Neural cell (in vitro differentiated cells): ENCODE data around the gene THAP7. TPM values are rescaled to one million over a fixed set of nuclear protein-coding genes. Genes with fewer than 3 reads are reported as not detected.
"Not testable (repeated sequence)": the region's sequence is repeated elsewhere in the genome, so short reads cannot be mapped to it uniquely, and the experiment has no call there.

Experiments used
- H2AFZ ChIP-seq: fragments of 200-600, 300-800 bp; sonication (generic), shearing (Covaris generic); 2 replicates; pipeline ENCODE4 v1.6.0; 2014; ENCODE audit warnings: low read depth, mild to moderate bottlenecking, antibody characterized with exemption, low read length, moderate library complexity
- H3F3A ChIP-seq: fragments of 200-600 bp; shearing (Covaris generic); 2 replicates; pipeline ENCODE4 v1.6.1; 2016; ENCODE audit warnings: mild to moderate bottlenecking, moderate library complexity, mixed read lengths, antibody characterized with exemption, low read length; ENCODE audit not compliant: insufficient read depth, poor library complexity, severe bottlenecking
- H3K27ac ChIP-seq: fragments of 200-600, 300-800 bp; sonication (generic), shearing (Covaris generic); 2 replicates; pipeline ENCODE4 v1.5.1; 2014; ENCODE audit warnings: mild to moderate bottlenecking, low read length, moderate library complexity
- H3K27me3 ChIP-seq: fragments of 300-800, 200-600 bp; sonication (generic), shearing (Covaris generic); 2 replicates; pipeline ENCODE4 v1.6.0; 2014; ENCODE audit warnings: mild to moderate bottlenecking, low read depth, low read length, moderate library complexity; ENCODE audit not compliant: insufficient read depth
- H3K36me3 ChIP-seq: fragments of 300-800, 200-600 bp; sonication (generic), shearing (Covaris generic); 2 replicates; pipeline ENCODE4 v1.5.1; 2014; ENCODE audit warnings: mild to moderate bottlenecking, antibody characterized with exemption, low read length, moderate library complexity; ENCODE audit not compliant: insufficient read depth
- H3K4me2 ChIP-seq: fragments of 300-800, 200-600 bp; sonication (generic), shearing (Covaris generic); 2 replicates; pipeline ENCODE4 v1.6.0; 2014; ENCODE audit warnings: mild to moderate bottlenecking, low read length
- H3K4me3 ChIP-seq: fragments of 300-800, 200-600 bp; sonication (generic), shearing (Covaris generic); 2 replicates; pipeline ENCODE4 v1.5.1; 2014; ENCODE audit warnings: mild to moderate bottlenecking, low read length, moderate library complexity
- H3K79me2 ChIP-seq: fragments of 200-600 bp; shearing (Covaris generic); replicated peaks from 2 replicates; pipeline ENCODE4 v1.6.0; 2014; ENCODE audit warnings: mild to moderate bottlenecking, low read length, moderate library complexity; ENCODE audit not compliant: insufficient read depth
- H3K9ac ChIP-seq: fragments of 300-800, 200-600 bp; sonication (generic), shearing (Covaris generic); 2 replicates; pipeline ENCODE4 v1.6.1; 2016; ENCODE audit warnings: mild to moderate bottlenecking, low read length, mixed read lengths
- H3K9me2 ChIP-seq: fragments of 200-600 bp; shearing (Covaris generic); 2 replicates; pipeline ENCODE4 v1.6.1; 2016; ENCODE audit warnings: mild to moderate bottlenecking, low read length, mixed read lengths; ENCODE audit not compliant: insufficient read depth
- H3K9me3 ChIP-seq: fragments of 200-600, 300-800 bp; sonication (generic), shearing (Covaris generic); 2 replicates; pipeline ENCODE4 v1.6.1; 2016; ENCODE audit warnings: mild to moderate bottlenecking, mixed run types, low read length, moderate library complexity, mixed read lengths
- H4K20me1 ChIP-seq: fragments of 200-600 bp; shearing (Covaris generic); 2 replicates; pipeline ENCODE4 v1.6.1; 2016; ENCODE audit warnings: mild to moderate bottlenecking, mixed run types; ENCODE audit not compliant: insufficient read depth
- EP300 ChIP-seq: fragments of 450-650 bp; conservative IDR thresholded peaks from 2 replicates; pipeline ENCODE4 v1.6.1; 2014; ENCODE audit warnings: antibody characterized with exemption, mild to moderate bottlenecking, moderate library complexity; ENCODE audit not compliant: poor library complexity, severe bottlenecking
- EZH2 ChIP-seq: fragments of 200-600, 300-800 bp; shearing (Covaris generic), sonication (generic); IDR thresholded peaks from 2 replicates; pipeline ENCODE4 v1.6.1; 2014; ENCODE audit warnings: antibody characterized with exemption, low read length, borderline replicate concordance, mild to moderate bottlenecking; ENCODE audit not compliant: insufficient read depth, poor library complexity, severe bottlenecking
- MXI1 ChIP-seq: fragments of 450-650 bp; conservative IDR thresholded peaks from 2 replicates; pipeline ENCODE4 v1.6.1; 2014; ENCODE audit warnings: antibody characterized with exemption, mild to moderate bottlenecking; ENCODE audit not compliant: poor library complexity, severe bottlenecking
- POLR2AphosphoS5 ChIP-seq: IDR thresholded peaks from 2 replicates; pipeline ENCODE4 v1.6.1; 2012
- RAD21 ChIP-seq: fragments of 450-650 bp; conservative IDR thresholded peaks from 2 replicates; pipeline ENCODE4 v1.6.1; 2014; ENCODE audit warnings: antibody characterized with exemption, mild to moderate bottlenecking, moderate library complexity
- SMC3 ChIP-seq: fragments of 450-650 bp; conservative IDR thresholded peaks from 2 replicates; pipeline ENCODE4 v1.6.1; 2014; ENCODE audit warnings: antibody characterized with exemption, mild to moderate bottlenecking, moderate library complexity; ENCODE audit not compliant: poor library complexity
- TAF1 ChIP-seq: IDR thresholded peaks from 2 replicates; pipeline ENCODE4 v1.6.1; 2012; ENCODE audit warnings: low read depth
- polyA plus RNA-seq: library from polyadenylated mRNA; depleted of rRNA; stranded (reverse); fragments of >200 nt; gene quantifications from 2 replicates; pipeline ENCODE4 v1.2.3, GENCODE V29; 2014
- TF ChIP-seq, protein P1 (sequence below): fragments of 450-650 bp; IDR thresholded peaks from 2 replicates; pipeline ENCODE4 v1.5.1; 2014; ENCODE audit warnings: antibody characterized with exemption, mild to moderate bottlenecking, moderate library complexity; ENCODE audit not compliant: poor library complexity, severe bottlenecking
- TF ChIP-seq, protein P2 (sequence below): IDR thresholded peaks from 2 replicates; pipeline ENCODE4 v1.6.1; 2012; ENCODE audit warnings: borderline replicate concordance

The THAP7 gene
- polyA plus RNA-seq, 1 donor from 2014 or later: 28.7 TPM

DNA sequence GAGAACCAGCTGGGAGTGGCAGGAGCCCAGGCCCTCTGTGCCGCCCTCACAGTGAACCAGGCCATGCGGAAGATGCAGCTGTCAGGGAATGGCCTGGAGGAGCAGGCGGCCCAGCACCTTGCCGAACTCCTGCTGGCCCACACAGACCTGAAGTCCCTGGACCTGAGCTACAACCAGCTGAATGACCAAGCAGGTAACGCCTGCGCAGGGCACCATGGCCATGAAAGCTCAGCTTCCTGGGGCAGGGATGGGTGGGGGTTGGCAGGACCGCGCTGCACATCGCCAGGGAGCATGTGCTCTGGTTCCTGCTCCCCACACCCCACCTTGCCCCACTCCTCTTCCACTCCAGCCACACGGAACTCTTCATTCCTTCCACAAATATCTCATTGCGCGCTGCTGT lies 47.0 kb upstream of the THAP7 start:
- H3K9ac ChIP-seq: not testable (repeated sequence)

DNA sequence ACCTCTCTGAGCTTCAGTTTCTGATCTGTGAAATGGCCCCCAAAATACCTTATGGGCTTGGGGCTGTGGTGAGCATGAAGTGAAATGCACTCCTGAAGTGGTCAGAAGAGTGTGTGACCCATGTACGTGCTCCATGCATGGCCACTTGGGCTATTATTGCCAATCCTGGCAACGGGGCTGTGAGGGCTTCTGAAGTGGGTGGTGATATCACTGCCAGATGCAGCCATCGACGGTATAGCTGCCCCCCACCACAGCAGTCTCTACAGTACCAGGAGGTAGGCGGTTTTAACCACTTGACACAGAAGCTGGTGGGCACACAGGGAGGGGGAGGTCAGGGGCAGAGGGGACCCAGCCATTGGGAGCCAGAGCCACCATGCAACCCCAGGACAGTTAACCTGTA lies 46.5 kb upstream of the THAP7 start:
- not testable (repeated sequence) for H3K36me3 ChIP-seq, H3F3A ChIP-seq, H3K4me2 ChIP-seq, H3K9ac ChIP-seq, H2AFZ ChIP-seq, H3K79me2 ChIP-seq, H3K27me3 ChIP-seq, H3K27ac ChIP-seq, H3K4me3 ChIP-seq, H4K20me1 ChIP-seq, H3K9me2 ChIP-seq, H3K9me3 ChIP-seq

More for the DNA sequence above, 47.0 kb upstream of the THAP7 start:
- not testable (repeated sequence) for H3K27me3 ChIP-seq, H3K79me2 ChIP-seq, H3K9me2 ChIP-seq, H2AFZ ChIP-seq, H3K9me3 ChIP-seq, H4K20me1 ChIP-seq, H3K4me3 ChIP-seq, H3K36me3 ChIP-seq, H3K27ac ChIP-seq, H3K4me2 ChIP-seq, H3F3A ChIP-seq

DNA sequence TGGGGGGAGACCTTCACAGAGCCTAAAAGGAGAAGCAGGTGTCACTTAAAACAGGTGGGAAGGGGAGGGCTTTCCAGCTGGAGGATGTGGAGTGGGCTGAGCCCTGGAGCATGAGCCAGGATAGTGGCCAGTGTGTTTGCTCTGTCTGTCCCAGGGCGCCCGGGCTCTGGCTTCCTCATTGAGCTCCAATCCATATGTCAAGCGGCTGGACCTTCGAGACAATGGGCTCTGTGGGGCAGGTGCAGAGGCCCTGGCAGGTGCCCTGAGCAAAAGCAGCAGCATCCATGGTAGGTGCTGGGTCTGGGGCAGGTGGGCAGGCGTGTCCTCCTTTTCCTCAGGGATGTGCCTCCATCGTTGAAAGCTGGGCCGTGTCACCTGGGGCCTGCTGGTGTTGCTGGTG lies 45.8 kb upstream of the THAP7 start:
- H3K9me2 ChIP-seq: no peaks in the 10 kb centered on the region
- H3K79me2 ChIP-seq: no peaks in the 10 kb centered on the region
- no peaks in the 10 kb centered on the region for H3F3A ChIP-seq
- H3K36me3 ChIP-seq: no peaks in the 10 kb centered on the region
- H3K4me3 ChIP-seq: no peak overlapping the region
- no peak overlapping the region for H3K9ac ChIP-seq
- H4K20me1 ChIP-seq: no peaks in the 10 kb centered on the region
- no peak overlapping the region for H3K4me2 ChIP-seq
- TF ChIP-seq MXI1 (no peak), EP300 (no peak), POLR2AphosphoS5 (no peak), RAD21 (no peak), SMC3 (no peak), TAF1 (no peak), EZH2 (no peak)
- TF ChIP-seq, protein P1, sequence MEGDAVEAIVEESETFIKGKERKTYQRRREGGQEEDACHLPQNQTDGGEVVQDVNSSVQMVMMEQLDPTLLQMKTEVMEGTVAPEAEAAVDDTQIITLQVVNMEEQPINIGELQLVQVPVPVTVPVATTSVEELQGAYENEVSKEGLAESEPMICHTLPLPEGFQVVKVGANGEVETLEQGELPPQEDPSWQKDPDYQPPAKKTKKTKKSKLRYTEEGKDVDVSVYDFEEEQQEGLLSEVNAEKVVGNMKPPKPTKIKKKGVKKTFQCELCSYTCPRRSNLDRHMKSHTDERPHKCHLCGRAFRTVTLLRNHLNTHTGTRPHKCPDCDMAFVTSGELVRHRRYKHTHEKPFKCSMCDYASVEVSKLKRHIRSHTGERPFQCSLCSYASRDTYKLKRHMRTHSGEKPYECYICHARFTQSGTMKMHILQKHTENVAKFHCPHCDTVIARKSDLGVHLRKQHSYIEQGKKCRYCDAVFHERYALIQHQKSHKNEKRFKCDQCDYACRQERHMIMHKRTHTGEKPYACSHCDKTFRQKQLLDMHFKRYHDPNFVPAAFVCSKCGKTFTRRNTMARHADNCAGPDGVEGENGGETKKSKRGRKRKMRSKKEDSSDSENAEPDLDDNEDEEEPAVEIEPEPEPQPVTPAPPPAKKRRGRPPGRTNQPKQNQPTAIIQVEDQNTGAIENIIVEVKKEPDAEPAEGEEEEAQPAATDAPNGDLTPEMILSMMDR: no peak
- TF ChIP-seq, protein P2, sequence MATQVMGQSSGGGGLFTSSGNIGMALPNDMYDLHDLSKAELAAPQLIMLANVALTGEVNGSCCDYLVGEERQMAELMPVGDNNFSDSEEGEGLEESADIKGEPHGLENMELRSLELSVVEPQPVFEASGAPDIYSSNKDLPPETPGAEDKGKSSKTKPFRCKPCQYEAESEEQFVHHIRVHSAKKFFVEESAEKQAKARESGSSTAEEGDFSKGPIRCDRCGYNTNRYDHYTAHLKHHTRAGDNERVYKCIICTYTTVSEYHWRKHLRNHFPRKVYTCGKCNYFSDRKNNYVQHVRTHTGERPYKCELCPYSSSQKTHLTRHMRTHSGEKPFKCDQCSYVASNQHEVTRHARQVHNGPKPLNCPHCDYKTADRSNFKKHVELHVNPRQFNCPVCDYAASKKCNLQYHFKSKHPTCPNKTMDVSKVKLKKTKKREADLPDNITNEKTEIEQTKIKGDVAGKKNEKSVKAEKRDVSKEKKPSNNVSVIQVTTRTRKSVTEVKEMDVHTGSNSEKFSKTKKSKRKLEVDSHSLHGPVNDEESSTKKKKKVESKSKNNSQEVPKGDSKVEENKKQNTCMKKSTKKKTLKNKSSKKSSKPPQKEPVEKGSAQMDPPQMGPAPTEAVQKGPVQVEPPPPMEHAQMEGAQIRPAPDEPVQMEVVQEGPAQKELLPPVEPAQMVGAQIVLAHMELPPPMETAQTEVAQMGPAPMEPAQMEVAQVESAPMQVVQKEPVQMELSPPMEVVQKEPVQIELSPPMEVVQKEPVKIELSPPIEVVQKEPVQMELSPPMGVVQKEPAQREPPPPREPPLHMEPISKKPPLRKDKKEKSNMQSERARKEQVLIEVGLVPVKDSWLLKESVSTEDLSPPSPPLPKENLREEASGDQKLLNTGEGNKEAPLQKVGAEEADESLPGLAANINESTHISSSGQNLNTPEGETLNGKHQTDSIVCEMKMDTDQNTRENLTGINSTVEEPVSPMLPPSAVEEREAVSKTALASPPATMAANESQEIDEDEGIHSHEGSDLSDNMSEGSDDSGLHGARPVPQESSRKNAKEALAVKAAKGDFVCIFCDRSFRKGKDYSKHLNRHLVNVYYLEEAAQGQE: no peak
- H3K27me3 ChIP-seq: no peaks in the 10 kb centered on the region
- H3K9me3 ChIP-seq: no peaks in the 10 kb centered on the region
- no peak overlapping the region for H3K27ac ChIP-seq
- H2AFZ ChIP-seq: no peak overlapping the region
